ENCODE results near the gene CRYGS. TPM values are rescaled to one million over a fixed set of nuclear protein-coding genes. Genes with fewer than 3 reads are reported as not detected.
A peak's percentile ranks its signal among the peaks of the same experiment; 100 is the strongest.
"Not testable (repeated sequence)": the region's sequence is repeated elsewhere in the genome, so short reads cannot be mapped to it uniquely, and the experiment has no call there.

CRYGS gene
- 3.1 TPM for total RNA-seq
- long read RNA-seq, result 0 reads

DNA sequence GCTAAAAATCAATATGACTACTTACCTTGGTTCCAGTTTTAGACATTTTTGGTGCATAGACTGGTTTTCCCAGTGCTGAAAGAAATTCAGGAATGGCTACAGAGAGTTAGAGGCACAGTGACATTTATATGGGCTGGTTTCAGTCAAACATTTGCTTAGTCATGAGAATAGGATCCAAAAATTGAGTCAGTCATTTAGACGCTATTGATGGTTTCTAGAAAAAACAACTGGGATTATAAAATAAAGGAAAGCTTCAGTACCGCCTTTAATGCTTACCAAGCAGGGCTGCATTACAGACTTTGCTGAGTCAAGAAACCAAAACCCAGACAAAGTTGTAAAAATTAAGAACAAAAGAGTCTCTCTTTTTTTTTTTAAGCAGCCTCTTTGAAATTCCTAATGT lies at the start of gene CRYGS:
Gene CRYGS, minus strand, starts transcription at position 100 of the 400 bp plus-strand sequence. Its CDS starts 54 bp downstream, at position 46.
- no peak for DNase-seq (ENCODE audit: low spot score)

DNA sequence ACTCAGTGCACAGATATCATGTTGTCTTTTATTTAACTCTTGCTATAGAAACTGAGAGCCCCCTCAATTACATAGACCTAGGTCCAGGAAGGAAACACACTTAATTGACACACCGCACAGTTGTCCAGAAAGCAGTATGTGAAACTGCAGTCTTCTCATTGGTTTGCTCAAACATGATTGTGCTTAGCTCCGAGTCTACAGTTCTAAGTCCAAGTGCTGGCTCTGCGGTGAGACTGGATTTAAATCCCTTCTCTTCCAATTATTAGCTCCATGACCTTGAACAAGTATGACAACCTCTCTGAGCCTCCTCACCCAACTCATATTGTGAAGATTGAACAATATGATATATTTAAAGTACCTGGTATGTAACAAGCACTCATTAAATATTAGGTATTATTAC lies 49.7 kb upstream of the CRYGS start:
- DNase-seq (ENCODE audit: low spot score), result no peak

DNA sequence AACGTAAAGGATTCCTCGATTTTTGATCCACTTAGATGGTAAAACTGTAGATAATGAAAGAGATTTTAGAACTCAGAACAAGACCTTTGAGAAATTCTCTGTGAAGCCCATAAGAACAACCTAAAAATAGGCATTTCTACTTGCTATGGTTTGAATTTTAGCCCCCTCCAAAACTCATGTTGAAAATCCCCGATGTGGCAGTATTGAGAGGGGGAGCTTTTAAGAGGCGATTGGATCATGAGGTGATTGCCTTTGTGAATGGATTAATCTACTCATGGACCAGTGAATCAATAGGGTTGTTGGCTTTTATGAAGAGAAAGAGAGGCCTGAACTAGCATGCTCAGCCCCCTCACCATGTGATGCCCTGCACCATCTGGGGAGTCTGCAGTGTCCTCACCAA lies 48.5 kb upstream of the CRYGS start:
- DNase-seq (ENCODE audit: low spot score), result no peak

DNA sequence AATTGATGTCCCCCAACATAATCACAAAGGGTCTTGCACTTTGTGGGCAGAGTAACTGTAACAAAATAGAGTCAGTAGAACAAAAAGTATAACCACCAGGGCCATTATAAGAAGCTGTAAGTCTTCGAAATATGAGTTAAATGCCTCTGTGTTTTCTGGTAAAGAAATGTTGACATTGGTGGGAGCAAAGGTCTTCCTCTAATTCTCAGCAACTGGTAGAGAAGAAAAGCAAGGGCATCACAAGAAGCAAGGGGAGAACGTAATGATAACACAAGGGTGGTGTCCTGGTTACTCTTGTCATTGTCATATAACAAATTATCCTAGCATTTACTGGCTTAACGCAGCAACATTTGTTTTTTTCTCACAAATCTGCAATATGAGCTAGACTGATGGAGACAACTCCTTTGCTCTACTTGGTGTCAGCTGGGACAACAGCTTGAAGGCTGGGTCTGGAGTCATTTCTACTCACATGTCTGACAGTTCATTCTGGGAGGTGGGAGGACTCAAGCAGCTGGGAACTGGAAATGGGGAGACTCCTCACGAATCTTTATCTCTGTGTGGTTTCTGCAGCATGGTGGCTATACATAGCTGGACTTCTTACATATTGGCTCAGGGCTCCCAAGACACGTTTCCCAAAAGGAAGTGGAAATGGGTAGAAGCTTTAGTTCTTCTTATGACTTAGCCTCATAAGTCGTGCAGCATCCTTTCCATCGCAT lies 46.6 kb upstream of the CRYGS start:
- no peak for DNase-seq (ENCODE audit: low spot score)

DNA sequence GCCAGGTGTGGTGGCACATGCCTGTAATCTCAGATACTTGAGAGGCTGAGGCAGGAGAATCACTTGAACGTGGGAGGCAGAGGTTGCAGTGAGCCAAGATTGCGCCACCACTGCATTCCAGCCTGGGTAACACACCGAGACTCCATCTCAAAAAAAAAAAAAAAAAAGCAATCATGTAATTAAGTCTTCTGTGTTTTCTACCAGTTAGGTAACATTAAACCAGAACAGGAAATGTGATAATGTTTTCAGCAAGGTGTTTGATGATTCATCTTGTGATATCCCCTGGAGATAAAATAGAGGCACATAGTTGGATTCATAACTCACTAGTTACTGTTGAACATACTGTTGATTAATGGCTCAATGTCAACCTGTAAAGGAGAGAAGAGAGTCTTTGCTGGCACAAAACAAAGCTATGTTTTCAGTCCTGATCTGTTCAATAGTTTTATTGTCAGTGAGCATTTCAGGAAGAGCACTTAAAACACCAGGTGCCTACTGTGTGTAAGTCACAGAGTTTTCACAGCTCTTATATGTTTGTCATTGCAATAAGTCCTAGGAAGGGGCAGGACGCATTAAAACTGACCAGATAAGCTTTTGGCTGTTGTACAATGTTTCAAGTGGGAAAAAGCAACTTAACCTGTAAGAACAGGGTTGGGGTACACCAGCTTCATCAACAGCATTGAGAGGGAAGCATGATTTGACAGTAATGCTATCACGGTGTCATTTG lies 45.8 kb upstream of the CRYGS start:
- DNase-seq (ENCODE audit: low spot score), result no peak

DNA sequence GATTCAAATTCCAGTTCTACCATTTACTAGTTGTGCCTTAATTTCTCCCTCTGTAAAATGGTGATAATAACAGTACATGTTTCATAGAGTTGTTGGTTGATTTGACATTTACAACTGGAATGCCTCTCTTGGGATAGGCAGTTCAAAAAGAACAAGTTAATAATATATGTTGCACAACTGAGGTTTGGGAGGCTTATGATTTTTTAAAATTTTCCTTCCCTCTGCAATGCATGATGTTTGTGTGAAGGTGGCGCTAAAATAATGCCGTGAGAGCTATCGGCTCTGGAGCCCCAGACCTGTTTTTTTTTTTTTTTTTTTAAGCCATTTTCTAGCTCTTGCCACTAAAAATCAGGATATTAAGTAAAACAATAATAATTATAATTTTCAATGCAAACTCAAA lies 44.9 kb upstream of the CRYGS start:
- DNase-seq (ENCODE audit: low spot score), result no peak

DNA sequence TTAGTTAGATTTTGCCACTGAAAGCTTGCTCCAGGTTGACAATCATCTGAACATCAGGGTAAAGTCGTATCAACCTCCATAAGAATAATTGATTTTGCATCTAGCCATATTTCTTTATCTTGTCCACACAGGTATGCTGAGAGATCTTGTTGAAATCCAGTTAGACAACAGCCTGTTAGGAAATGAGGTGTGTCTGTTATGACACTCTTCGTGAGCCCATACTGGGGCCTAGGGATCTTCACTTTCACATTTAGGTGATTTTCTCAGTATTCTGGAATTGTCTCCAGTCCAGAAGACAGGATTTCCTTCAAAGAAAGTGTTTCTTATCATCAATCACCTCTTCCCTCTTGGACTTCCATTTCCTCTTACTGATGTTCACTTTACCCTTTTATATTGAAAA lies 44.5 kb upstream of the CRYGS start:
- no peak for DNase-seq (ENCODE audit: low spot score)

DNA sequence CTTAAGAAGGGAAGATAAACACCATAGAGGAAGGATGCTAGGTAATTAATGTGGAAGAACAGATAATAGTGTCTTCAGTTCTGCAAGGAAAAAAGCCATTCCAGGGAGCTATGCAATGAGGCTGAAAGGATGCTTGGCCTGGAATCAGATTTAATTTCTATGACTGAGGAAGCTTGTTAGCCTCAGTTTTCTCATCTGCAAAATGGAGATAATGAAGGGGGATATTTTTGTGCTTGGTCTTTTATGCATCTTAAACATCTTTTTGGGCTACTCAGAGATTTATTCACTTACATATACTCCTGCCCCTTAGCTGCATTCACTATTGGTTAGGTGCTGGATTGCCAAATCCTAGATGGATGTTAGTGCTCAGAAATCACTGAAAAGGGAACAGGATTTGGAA lies 43.0 kb upstream of the CRYGS start:
- no peak for DNase-seq (ENCODE audit: low spot score)

DNA sequence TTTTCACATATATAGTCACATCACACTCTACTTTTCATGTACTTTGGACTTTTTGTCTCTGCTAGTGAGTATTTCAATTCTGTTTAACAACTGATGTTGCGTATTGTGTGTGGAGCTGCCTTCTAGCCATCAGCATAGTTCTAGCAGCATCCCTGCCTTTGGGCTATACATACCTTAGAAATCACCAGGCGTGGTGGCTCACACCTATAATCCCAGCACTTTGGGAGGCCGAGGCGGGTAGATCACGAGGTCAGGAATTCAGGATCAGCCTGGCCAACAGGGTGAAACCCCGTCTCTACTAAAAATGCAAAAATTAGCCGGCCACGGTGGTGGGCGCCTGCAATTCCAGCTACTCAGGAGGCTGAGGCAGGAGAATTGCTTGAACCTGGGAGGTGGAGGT lies 42.1 kb upstream of the CRYGS start:
- not testable (repeated sequence) for DNase-seq (ENCODE audit: low spot score)

DNA sequence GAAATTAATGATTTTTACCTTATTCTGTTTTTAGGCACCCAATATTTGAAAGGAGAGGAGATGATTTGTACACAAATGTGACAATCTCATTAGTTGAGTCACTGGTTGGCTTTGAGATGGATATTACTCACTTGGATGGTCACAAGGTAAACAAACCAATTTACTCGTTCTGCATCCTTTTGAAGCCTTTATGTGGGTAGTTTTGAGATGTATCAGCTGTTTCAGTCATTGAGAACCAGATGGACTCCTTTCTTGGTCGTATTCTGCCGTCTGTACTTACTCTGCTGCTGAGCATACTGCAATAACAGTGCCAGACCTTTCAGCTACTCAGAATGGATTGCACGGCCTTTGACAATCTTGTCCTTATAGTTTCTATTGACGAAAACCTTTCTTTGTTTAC lies 39.7 kb upstream of the CRYGS start:
- DNase-seq (ENCODE audit: low spot score), result no peak

DNA sequence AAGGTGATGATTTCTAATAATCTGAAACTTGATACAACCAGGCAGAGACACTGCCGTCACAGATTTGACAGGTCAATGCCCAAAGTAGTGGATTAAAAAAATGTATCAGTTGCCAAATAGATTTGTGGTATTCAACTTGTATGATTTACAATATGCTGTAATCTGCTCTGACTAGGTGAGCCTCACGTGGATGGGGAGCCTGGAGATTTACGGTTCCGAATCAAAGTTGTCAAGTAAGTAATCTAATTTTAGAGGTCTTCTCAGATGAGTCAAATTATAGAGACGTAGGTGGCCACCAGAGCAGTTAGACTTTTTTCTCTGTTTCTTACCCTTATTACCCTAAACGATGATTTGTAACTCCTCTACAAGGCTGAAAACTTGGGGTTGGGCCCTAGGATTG lies 38.4 kb upstream of the CRYGS start:
- DNase-seq (ENCODE audit: low spot score), result no peak

DNA sequence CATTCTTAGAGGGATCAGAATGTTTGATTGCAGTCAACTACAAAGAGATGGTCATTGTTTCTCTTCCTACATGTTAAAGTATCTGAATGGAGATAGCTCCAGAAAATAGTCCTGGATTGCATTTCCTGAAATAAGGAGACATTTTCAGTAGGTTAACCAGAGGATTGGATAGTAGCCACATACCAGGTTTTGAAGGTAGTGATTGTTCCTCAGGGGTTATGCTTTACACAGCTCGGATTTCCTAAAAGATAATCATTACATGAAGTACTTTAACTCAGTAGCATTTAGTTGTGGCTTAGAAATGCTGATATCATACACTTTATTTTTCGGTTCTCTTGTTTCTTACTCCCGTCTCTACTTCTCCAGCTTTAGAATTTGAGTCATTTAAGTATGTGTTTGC lies 36.6 kb upstream of the CRYGS start:
- no peak for DNase-seq (ENCODE audit: low spot score)

DNA sequence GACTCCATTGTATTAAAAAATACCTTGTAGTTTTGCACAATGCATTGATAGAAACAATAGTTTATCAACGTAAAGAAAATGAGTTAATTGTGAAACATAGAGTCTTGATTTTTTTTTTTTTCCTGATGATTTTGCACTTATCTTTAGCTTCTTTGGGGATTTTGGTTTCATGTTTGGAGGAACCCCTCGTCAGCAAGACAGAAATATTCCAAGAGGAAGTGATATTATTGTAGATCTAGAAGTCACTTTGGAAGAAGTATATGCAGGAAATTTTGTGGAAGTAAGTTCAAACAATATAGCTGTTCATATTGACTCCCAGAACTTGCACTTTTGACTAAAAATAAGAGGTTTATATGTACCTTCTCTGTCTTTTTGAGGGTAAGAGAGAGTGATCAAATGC lies 33.3 kb upstream of the CRYGS start:
- no peak for DNase-seq (ENCODE audit: low spot score)

DNA sequence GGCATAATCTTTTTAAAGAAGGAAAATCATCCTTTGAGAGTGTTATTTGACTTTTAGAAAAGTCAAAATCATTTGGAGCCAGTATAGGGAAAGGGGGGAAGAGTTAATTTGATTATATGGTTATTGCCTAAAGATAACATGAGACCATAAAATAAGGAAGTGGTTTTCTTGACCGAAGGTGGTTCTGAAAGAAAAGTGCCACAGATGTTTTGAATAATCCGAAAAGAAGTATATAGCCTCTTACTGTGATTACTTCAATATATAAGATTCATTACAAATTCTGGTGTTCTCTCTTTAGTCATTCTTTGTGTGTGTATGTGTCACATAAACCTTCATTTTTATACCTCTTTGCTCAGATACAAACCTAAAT lies 27.4 kb upstream of the CRYGS start:
- DNase-seq (ENCODE audit: low spot score), result no peak

DNA sequence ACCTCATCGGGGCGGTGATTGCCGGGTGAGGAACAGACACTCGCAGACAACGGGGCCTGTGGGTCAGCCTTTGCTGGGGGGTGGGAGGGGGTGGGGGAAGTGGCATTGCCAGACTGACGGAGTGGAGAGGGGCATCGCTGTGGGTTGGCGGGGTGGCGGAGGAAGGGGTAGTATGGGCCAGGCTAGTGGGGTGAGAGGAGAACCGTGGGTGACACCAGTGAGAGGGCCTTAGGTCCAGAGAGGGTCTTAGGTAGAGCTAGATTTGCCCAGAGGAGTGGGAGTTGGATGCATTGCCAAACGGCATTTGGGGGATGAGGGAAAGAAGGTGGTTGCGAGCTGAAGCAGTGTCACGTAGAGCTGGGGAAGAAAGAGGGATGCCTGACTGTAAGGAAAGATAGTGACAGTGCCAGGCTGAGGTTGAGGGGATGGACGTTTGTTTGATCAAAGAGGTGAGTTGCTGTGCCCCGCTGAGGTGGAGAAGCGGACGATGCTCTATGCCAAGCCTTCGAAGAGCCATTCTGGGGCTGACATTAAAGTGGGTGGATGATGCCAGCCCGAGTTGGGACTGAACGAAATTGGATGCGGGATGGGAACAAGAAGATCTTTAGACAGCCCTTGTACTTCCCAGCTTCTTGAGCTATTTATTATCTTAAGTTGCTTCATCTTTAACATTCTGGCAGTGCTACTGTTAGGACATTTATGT lies 26.9 kb upstream of the CRYGS start:
- no peak for DNase-seq (ENCODE audit: low spot score)

DNA sequence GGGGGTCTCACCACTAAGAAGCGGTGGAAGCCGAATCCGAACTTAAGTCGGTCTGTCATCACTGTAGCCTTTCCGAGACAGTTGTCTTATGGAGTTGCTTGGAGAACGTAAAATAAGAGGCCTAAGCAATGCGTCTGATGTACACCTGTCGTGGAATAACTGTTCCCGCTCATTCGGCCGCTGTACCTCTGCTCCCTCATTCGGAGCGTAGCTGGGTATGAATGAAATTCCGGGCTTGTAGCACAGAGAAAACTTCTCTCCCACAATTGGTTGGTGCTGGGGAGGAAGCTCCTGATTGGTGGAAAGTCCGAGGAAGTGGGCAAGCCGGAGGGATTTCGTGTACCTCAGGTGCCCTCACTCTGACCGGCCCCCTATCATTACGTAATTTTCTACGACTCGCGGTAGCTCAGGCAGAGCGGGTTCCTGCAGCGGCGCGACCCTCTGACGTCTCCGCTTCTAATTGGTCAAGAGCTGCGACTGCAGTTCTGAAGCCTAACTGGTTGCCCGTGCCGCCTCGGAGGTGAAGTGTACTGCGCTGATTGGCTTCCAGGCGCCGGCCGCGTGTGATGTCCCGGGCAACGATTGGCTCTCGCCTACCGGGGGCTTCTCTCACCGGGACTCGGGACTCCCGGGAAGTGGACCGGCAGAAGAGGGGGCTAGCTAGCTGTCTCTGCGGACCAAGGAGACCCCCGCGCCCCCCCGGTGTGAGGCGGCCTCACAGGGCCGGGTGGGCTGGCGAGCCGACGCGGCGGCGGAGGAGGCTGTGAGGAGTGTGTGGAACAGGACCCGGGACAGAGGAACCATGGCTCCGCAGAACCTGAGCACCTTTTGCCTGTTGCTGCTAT lies 26.1 kb upstream of the CRYGS start, which contains the start of gene DNAJB11:
Gene DNAJB11, plus strand, starts transcription at position 625 of the 845 bp plus-strand sequence. Its CDS starts 178 bp downstream, at position 803.
- DNase-seq (ENCODE audit: low spot score), result peak; percentile 99

DNA sequence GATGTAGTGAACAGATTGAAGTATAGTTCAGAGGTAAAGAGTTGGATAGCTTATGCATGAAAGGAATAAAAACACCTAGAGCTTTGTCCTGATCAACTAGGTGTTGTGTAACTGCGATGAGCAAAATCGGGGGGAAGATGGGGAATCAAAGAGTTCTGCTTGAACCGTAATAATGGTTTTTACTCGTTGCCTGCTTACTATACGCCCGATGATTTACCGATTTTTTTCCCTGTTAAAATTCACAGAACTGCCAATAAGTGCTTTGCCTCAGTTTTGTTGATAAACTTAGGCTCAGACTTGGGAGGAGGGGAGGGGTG lies 25.6 kb upstream of the CRYGS start:
- no peak for DNase-seq (ENCODE audit: low spot score)

DNA sequence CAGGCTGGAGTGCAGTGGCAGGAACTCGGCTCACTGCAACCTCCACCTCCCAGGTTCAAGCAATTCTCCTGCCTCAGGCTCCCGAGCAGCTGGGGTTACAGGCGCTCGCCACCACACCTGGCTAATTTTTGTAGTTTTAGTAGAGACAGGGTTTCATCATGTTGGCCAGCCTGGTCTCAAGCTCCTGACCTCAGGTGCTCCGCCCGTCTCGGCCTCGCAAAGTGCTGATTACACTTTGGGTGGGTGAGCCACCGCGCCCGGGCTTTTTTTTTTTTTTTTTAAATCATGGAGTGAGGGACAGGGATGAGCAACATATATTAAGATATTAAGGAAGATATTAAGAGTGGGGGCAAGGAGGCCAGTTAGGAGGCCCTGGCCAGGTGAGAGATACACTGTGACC lies 25.2 kb upstream of the CRYGS start:
- not testable (repeated sequence) for DNase-seq (ENCODE audit: low spot score)

DNA sequence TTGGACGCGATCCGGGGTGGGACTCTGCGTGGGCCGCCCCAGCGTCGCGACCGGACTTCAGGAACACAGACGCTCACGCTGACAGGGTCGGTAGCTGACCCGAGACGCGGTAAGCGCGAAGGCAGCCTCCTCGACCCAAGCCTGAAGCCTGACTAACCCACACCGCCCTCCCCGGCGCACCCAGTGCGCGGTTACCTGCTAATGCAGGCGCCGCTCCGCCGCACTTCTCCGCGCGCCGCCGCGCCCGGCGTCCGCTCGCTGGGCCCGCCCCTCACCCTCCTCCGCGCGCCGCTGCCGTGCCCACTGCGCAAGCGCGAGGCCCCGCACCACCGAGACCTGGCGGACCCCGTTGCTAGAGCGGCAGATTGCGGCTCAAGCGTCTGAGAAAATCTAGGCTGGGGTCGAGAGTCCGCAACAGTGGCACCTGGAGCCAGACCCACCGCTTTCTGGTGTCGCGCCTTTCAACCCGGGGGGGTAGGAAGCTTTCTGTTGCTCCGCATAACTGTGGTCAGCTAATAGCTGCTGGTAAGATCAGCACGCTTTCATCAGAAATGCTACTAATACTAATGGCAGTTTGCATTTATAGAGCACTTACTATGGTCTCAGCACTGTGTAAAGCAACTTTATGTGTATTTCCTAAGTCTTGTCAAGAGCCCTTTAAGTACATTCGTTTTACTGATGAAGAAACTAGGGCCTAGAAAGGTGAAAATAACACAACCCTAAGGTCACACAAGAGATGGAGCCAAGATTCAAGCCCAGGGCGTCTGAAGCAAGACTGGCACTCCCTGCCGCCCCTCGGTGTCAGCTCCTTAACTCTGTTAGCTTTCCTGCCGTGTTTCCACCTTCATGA lies 23.1 kb upstream of the CRYGS start, which contains the start of gene TBCCD1:
Gene TBCCD1, minus strand, starts transcription at position 268 of the 850 bp plus-strand sequence. CDS start 3,010 bp downstream, outside the sequence.
- DNase-seq (ENCODE audit: low spot score), result peak; percentile 98

DNA sequence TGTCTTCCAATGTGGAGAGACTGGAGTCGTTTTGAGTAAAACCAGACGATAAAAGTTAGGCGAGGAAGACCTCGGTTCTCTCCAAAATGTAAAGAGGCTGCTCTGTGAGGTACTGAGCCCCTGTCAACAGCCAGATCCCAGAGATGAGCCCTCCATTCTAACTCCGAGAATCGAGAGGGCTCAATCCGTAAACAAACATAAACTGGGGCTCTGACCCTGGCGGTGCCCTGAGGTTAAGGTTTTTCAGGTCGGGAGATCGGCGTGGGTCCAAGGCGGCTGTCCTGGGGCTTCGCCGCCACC lies 22.5 kb upstream of the CRYGS start:
- no peak for DNase-seq (ENCODE audit: low spot score)

DNA sequence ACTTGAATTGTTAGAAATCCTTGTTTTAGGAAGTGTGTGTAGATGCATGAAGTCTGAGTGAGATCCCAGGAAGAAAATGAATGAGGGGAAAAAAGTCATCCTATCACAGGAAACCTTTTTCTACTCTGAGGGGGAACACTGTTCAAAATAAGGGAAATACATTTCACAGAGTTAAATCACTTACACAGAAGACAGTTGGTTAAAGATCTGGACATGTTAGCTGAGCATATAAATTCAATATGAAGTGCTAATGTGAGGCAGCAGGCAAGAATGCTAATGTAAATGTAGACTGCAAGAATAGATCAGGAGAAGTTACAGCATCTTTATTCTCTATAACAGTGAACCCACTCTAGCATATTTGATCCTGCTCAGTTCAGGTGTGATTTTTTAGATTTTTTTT lies 20.4 kb upstream of the CRYGS start:
- DNase-seq (ENCODE audit: low spot score), result no peak
